C1 segment of cervical spinal cord (tissue), 14 donors: ENCODE measurements around the gene NANOS2.

Source experiments
- DNase-seq, 14 donors: peaks; one replicate each; lab custom pipeline; 2025; lab: John Stamatoyannopoulos, UW

NANOS2 gene

GRCh38 chr19:45929247-45929646 lies 14.7 kb upstream of the NANOS2 start:
- no peak for DNase-seq

DNA sequence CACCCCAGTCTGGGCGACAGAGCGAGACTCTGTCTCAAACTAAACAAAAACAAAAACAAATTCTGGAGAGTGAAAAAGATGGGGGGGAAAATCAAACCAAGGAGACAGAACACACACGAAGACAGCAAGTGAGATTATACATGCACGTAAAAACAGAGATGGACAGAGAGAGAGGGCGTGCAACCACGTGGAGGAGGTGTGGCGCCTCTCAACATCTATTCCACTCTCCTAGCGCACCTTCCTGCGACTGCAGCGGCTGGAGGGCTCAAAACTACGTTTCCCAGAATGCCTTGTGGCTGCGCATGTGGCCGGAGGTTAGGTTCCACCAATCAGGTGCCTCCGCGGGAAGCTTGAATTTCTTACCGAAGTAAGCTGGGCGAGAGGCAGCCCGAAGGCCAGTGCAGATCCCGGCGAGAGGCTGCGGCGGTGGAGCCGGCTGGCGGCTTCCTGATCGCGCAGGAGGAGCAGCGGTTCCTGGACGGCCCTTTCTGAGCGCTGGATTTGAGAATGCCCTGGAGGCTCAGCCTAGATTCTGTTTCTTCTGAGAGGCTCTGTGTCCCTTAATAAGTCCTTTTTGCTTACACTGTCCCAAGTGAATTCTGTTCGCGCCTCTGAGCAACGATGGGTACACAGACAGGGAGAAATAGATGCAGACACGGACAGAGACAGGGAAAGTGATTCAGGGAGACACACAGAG lies 13.1 kb upstream of the NANOS2 start:
- DNase-seq: peak; percentile 4 to 78 (median 60)

DNA sequence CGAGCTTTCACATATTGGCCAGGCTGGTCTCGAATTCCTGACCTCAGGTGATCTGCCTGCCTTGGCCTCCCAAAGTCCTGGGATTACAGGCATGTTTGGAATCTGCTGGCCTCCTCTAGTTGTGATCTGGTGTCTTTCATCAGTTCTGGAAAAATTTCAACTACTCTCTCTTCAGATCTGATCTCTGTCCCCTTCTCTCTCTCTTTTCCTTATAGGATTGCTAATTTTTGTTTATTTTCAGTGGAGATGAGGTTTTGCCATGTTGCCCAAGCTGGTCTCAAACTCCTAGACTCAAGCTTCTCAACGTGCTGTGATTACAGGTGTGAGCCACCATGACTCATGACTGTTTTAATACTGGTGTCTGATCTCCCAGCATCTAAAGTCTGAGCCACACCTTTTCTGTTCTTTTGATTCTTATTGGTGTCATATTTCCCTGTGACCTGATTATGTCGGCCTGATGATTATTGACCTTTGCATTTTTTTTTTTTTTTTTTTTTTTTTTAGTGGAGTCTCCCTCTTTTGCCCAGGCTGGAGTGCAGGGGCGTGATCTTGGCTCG lies 10.4 kb upstream of the NANOS2 start:
- no peak for DNase-seq

GRCh38 chr19:45922281-45922680 lies 7.7 kb upstream of the NANOS2 start:
- DNase-seq: no peak

GRCh38 chr19:45920458-45920857 lies 5.9 kb upstream of the NANOS2 start:
- DNase-seq: peak in 1 of 14 donors; percentile 24

- peak in 10 of 14 donors; percentile 6 to 67 (median 22) for DNase-seq
Measured at GRCh38 chr19:45919678-45920077, 5.1 kb upstream of the NANOS2 start.

GRCh38 chr19:45918721-45919120 lies 4.1 kb upstream of the NANOS2 start:
- DNase-seq: no peak

DNA sequence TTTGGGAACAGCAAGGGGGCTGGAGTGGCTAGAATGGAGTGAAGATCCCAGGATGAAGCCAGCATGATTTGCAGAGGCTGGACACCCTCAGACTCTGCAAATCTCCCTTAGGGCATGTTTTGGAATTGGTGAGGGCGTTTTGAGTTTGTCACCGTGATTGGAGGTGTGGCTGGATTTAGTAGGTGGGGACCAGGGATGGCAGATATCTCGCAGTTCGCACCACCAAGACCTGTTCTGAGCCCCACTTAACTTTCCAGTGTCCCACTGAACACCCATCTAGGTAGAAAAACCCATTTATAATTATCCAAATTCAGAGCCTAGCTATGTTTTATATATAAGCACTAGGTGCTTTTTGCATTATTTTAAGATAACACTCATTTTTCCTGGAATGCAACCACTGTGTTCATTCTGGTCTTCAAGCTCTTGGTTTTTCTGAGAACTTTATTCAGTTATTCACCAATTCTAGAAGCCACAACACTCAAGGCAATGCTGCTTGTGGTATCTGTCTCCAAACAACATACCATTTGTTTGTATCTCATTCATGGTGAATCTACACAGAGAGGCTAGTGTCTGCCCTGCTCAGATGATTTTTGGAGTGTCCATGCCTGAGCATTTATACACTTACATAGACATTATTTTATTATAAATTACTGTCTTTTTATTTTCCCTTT lies 3.0 kb upstream of the NANOS2 start:
- DNase-seq: no peak

DNA sequence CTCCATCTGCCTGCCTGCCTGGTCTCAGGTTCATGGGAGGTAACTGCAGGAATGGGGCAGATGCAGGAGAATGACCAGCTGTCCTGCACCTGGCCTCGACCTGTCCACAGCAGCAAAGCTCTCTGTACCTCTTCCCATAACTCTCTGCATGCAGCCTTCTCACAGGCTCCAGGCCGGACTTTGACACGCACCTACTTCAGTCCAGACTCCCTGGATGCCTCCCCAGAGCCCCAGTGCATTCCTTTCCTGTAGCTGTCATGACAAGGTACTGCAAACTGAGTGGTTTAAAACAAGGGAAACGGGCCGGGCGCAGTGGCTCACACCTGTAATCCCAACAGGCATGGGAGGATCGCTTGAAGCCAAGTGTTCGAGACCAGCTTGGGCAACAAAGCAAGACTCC lies 3.3 kb downstream of the NANOS2 start:
- no peak for DNase-seq

DNA sequence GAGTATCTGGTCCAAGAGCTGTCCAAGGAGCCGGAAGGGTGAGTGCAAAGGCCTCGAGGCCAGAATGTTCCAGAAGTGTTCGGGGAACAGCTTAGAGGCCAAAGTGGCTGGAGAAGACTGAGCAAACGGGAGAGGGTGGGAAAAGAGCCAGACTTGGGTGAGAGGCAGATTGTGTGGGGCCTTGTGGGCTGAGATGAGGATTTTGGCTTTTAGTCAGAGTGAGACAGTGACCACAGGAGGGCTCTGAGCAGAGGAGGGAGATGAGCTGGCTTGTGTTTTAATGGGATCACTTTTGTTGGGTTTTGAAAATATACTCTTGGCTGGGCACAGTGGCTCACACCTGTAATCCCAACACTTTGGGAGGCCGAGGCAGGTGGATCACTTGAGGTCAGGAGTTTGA lies 5.6 kb downstream of the NANOS2 start:
- DNase-seq: no peak

DNA sequence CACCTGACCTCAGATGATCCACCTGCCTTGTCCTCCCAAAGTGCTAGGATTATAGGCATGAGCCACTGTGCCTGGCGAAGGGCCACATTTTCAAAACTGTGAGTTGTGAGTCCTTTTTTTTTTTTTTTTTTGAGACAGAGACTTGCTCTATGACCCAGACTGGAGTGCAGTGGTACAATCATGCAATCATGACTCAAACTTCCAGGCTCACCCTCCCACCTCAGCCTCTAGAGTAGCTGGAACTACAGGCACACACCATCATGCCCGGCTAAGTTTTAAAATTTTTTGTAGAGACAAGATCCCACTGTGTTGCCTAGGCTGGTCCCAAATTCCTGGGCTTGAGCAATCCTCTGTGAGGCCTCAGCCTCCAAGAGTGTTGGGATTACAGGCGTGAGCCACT lies 8.4 kb downstream of the NANOS2 start:
- no peak for DNase-seq

- DNase-seq: no peak
Measured at GRCh38 chr19:45905011-45905410, 9.6 kb downstream of the NANOS2 start.

GRCh38 chr19:45902651-45903625 lies 11.6 kb downstream of the NANOS2 start:
- peak; percentile 80 to 100 (median 97) for DNase-seq

GRCh38 chr19:45901912-45902650 lies 12.5 kb downstream of the NANOS2 start, which contains the start of gene MYPOP:
Gene MYPOP (minus strand): TSS chr19:45902613. CDS start chr19:45901773, 840 bp downstream.
- peak in 1 of 14 donors; percentile 44 for DNase-seq

GRCh38 chr19:45901432-45901911 lies 13.1 kb downstream of the NANOS2 start:
- DNase-seq: peak in 1 of 14 donors; percentile 33

DNA sequence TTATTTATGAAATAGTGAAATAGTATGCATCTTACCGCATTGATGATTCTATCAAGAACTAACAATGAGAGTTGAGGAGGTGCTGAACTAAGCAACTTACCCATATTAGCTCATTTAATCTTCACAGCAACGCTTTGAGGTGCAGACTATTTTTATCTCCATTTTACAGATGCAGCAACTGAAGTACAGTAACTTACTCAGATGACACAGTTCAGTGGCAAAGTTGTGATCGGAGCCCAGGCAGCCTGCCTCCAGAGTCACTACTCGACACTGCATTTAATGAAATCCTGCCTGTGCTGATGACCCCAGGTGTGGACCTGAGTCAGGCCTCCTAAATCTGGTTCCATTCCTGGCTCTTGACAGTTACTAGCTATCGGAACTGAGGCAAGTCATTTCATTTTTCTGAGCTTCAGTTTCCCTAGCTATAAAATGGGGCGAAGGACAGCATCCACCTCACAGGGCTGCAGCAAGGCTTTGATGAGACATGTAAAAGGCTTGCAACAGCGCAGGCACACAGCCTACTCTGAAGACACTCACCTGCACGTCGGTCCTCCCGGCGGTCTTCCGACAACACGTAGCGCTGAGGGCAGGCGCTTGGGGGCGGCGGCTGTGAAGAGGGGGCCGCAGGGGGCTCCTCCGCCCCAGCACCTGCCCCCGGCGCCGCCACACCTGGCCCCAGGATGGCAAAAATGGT lies 13.7 kb downstream of the NANOS2 start:
- no peak for DNase-seq

- no peak for DNase-seq
Measured at GRCh38 chr19:45899919-45900589, 14.5 kb downstream of the NANOS2 start.

DNA sequence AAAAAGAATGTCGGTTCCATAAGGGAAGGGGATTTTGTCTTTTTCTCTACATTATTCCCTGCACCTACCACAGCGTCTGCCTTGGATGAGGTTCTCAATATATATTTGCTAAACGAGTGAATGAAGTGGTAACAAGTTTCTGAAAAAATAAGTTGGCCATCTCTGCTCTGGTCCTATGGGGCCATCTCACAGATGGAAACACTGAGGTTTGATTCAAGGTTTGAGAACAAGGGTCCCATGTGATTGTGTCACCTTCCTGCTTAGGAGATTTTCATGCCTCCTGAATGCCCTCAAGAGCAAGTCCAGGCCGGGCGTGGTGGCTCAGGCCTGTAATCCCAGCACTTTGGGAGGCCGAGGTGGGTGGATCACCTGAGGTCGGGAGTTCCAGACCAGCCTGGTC lies 15.3 kb downstream of the NANOS2 start:
- DNase-seq: no peak

DNA sequence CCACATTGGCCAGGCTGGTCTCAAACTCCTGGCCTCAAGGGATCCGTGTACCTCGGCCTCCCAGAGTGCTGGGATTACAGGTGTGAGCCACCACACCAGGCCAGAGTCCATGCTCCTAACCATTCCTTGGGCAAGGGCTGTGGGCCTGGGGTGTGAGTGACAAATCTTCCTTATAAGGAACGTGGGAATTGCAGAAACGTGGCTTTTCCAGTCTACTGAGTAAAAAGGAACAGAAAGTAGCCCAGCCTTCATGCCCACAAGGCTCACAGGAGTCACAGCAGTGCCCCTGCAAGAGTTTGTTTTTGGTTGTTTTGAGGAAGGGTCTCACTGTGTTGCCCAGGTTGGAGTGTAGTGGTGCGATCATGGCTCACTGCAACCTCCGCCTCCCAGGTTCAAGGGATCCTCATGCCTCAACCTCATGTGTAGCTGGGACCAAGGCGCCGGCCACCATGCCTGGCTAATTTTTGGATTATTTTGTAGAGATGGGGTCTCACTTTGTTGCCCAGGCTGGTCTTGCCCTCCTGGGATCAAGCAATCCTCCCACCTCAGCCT lies 17.2 kb downstream of the NANOS2 start:
- no peak for DNase-seq
